ENCODE results near the gene KTN1.

The KTN1 gene

DNA sequence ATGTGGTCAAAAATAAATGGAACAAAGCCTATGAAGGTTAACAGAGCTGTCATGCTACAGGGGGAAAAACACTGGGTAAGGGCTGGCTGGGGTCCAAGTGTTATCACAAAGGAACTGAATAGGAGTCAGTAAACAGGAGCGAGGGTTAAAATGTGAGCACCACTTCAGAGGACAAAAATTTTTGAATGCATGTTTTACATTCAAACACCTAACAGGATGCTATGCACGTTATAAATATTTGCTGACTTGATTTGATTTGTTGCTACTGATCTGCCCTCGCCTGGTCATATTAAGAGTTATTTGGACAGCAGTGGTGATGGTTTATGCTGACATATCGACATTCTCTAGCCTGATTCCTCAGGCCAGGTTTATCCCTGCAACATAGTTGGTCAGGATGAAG lies 7.4 kb upstream of the KTN1 start:
- DNase-seq = no peak

GRCh38 chr14:55574988-55575387 lies 5.0 kb upstream of the KTN1 start:
- no peak for DNase-seq

GRCh38 chr14:55577229-55577628 lies 2.8 kb upstream of the KTN1 start:
- DNase-seq = no peak

DNA sequence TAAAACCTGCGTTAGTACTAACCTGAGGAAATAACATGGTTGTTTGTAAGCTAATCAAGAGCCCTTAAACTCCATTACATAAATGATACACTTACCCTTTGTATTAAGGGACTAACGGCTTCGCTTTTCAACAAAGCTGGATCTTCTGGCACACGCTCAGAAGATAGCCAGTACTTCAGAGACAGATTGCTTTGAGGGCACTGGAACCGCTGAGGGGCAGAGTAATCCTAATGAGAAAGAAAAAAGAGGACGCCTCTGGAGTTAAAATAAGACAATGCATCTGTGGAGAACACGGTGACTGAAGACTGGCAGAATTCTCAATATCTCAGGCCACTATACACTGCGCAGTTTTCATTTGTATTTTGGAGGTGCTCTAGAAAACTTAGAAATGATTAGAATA lies 1.5 kb upstream of the KTN1 start:
- no peak for DNase-seq

DNA sequence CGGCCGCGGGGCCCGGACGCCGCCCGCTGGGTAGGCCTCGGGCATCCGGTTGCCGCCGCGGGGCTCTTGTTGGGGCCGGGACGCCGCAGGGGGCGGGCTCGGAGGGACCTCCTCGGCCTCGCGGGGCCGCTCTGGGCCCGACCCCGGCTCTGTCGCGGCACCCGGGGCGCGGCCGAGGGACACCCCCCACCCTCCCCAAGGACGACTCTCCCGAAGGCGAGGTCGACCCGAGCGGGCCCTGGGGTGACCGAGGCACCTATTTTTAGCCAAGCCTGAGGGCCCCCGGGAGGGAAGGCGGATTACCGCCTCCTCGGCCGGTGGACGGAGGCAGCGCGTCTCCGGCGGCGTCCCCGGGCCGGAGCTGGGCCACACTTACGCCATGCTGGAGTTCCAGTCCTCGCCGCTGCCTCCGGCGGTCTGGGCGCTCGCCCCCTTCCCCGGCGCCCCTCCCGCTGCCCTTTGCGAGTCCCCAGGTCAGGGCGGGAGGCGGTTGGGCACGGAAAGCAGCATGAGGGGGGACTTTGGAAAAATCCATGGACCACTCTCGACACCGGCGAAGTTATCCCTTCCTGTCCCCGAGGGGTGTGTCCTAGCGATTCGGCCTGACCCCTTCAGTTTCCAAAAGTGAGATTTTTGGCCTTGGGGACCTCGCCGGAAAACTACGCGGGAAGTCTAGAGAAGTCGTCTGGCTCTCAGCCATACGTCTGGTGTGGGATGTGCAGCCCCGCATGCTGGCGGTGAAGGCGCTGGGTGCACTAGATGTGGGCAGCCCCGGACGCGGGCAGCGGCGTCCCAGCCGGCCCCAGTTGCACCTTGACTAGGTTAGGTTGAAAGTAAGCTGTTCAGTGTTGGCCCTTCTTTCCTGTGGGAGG lies 699 bp downstream of the KTN1 start:
- peak; percentile 72 for DNase-seq

DNA sequence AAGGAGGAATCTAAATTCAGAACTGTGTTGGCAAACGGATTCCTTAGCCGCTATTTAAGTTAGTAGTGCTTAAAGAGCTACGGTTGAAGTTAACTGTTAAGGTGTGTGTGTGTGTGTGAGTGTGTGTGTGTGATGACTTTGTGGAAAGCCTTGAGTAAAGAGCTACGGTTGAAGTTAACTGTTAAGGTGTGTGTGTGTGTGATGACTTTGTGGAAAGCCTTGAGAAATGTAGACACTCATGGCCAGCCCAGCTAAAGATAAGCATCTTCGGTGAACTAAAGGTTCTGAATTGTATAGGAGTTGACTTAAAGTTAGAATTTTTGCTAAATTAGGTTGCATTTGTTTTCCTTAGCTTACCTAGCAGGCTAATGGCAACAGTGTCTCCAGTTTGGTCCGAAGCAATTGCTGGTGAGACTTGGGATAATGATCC lies 1.4 kb downstream of the KTN1 start:
- no peak for DNase-seq

- no peak for DNase-seq
Measured at GRCh38 chr14:55582746-55583145, 2.7 kb downstream of the KTN1 start.

DNA sequence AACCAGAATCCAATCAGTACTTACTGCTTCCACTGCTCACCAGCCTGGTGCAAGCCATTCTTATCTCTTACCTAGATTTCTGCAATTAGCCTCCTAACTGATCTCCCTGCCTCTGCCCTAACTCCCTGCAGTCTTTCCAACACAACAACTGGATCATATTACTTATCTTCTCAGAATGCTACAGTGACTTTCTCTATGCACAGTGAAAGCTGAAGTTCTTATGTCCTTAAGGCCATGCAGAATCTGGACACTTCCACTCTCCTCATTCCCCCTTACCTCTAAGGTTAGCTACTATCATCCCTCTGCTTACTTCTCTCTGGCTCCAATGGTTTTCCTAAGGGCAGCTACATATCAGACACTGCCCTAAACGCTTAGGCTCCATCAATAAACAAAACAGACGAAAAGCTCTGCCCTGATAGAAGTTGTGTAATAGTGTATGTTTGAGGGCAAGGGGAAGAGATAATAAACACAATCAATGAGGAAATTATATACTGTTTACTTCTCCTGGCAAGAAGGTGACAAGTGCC lies 4.0 kb downstream of the KTN1 start:
- DNase-seq = no peak

- no peak for DNase-seq
Measured at GRCh38 chr14:55585854-55586253, 5.8 kb downstream of the KTN1 start.

GRCh38 chr14:55586411-55586810 lies 6.4 kb downstream of the KTN1 start:
- no peak for DNase-seq

DNA sequence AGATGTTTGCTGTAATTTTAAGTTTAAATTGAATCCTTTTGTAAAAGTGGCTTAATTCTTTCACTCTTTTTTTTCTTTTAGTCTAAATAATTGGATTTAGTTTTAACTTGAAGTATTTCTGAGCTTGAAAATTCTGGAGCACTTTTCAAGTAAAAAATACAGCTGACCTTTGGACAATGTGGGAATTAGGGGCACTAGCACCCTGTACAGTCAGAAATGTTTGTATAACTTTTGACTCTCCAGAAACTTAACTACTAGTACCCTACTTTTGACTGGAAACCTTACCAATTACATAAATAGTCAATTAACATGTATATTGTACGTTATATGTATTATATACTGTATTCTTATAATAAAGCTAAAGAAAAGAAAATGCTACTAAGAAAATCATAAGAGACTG lies 7.8 kb downstream of the KTN1 start:
- DNase-seq = no peak

- no peak for DNase-seq
Measured at GRCh38 chr14:55588259-55588699, 8.3 kb downstream of the KTN1 start.

- DNase-seq = no peak
Measured at GRCh38 chr14:55589171-55589570, 9.2 kb downstream of the KTN1 start.

GRCh38 chr14:55592436-55592835 lies 12.4 kb downstream of the KTN1 start:
- no peak for DNase-seq

DNA sequence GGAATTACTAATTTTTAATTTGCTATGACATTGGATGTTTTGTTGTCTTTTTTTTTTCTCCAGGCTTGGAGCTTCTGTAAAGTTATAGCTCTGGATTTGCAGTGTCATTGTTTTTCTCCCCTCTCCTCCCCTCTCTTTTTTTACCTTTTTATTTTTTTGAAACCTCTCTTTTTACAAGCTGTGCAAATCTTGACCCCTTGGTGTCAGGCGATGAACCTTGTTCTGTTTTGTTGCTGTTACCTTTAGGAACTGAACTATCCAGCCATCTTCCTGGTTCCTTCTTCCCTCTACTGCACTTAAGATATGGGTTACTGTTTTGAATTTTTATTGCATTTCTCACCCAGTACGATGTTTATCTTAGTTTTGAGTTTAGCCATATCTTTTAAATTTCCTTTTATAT lies 13.7 kb downstream of the KTN1 start:
- DNase-seq = no peak

- no peak for DNase-seq
Measured at GRCh38 chr14:55599250-55599879, 19.4 kb downstream of the KTN1 start.

- no peak for DNase-seq
Measured at GRCh38 chr14:55600784-55601561, 21.0 kb downstream of the KTN1 start.

DNA sequence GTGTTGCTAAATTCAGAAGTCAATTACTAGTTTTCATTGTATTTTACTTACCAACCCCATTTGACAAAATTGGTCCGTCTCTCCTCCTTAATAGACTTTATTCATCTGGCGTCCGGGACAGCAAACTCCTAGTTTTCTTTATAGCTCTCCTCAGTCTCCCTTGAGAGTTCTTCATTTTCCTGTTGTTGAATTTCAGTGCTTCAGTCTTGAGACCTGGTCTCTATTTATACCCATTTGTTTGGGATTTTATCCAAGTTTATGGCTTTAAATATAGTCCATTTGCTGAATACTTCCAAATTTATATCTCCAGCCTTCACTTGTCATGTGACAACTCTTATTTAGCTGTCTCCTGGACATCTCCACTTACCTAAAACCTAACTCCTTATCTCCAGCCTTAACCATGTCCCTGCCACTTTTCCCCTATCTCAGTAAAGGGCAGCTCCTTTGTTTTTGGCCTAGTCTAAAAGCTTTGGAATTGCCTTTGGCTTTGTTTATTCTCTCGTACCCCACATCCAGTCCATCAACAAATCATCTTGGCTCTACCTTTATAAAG lies 23.5 kb downstream of the KTN1 start:
- DNase-seq = no peak

- no peak for DNase-seq
Measured at GRCh38 chr14:55604488-55604887, 24.5 kb downstream of the KTN1 start.

DNA sequence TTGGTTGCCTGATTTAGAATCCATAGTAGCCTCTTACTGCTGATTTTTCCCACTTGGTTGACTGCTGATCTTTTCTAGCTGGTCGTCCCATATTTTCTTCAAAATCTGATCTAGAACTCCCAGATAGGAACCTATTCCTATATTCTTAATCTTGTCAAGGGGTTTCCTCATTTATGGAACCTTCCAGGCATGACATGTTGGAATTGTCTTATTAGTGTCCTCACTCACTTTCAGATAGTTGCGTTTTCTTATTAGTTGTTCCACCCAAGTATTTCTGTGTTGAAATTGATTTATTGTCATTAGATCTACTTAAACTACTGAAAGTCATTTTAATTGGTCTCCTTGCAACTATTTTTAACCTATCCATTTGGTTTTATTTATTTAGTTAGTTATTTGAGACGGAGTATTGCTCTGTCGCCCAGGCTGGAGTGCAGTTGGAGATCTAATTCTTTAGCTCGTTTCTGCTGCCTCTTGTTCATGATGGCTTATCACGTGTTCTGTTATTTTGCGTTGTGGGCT lies 25.0 kb downstream of the KTN1 start:
- DNase-seq = no peak

- DNase-seq = no peak
Measured at GRCh38 chr14:55605793-55606192, 25.8 kb downstream of the KTN1 start.

GRCh38 chr14:55607386-55607785 lies 27.4 kb downstream of the KTN1 start:
- no peak for DNase-seq

- no peak for DNase-seq
Measured at GRCh38 chr14:55609681-55610080, 29.7 kb downstream of the KTN1 start.

Measured in activated T-cell treated with anti-CD3 and anti-CD28 coated beads, Interleukin-2, amount 50 U/mL, for 1 hour (primary cell).